Superior temporal gyrus (tissue), 1 donor: ENCODE results near the gene RFTN1.
A peak's percentile ranks its signal among the peaks of the same experiment; 100 is the strongest.

Source experiments
- DNase-seq: peaks from one replicate; pipeline ENCODE4 v3.0.0-alpha.2; 2016; ENCODE audit errors: extremely low spot score

RFTN1 gene

GRCh38 chr3:16304061-16305010, 209.2 kb downstream of the RFTN1 start:
- DNase-seq, result peak; percentile 12

- peak; percentile 15 for DNase-seq
Observed at GRCh38 chr3:16303037-16303575, 210.4 kb downstream of the RFTN1 start.

GRCh38 chr3:16302082-16302631, 211.3 kb downstream of the RFTN1 start:
- peak; percentile 41 for DNase-seq

- DNase-seq, result peak; percentile 9
Observed at GRCh38 chr3:16301507-16301906, 212.0 kb downstream of the RFTN1 start.

- DNase-seq, result peak; percentile 24
Observed at GRCh38 chr3:16300881-16301359, 212.6 kb downstream of the RFTN1 start.

GRCh38 chr3:16300307-16300706, 213.2 kb downstream of the RFTN1 start:
- peak; percentile 47 for DNase-seq

GRCh38 chr3:16299746-16300145, 213.8 kb downstream of the RFTN1 start:
- DNase-seq, result peak; percentile 38

- DNase-seq, result peak; percentile 33
Observed at GRCh38 chr3:16298891-16299290, 214.6 kb downstream of the RFTN1 start.

- peak; percentile 15 for DNase-seq
Observed at GRCh38 chr3:16297997-16298885, 215.3 kb downstream of the RFTN1 start.

- no peak for DNase-seq
Observed at GRCh38 chr3:16295298-16295890, 218.1 kb downstream of the RFTN1 start.

GRCh38 chr3:16294844-16295243, 218.7 kb downstream of the RFTN1 start:
- no peak for DNase-seq

- no peak for DNase-seq
Observed at GRCh38 chr3:16290827-16291196, 222.7 kb downstream of the RFTN1 start.

GRCh38 chr3:16290007-16290826, 223.3 kb downstream of the RFTN1 start:
- DNase-seq, result peak; percentile 82

- peak; percentile 39 for DNase-seq
Observed at GRCh38 chr3:16289144-16289889, 224.2 kb downstream of the RFTN1 start.

- DNase-seq, result no peak
Observed at GRCh38 chr3:16288664-16289063, 224.8 kb downstream of the RFTN1 start.

GRCh38 chr3:16286751-16287543, 226.6 kb downstream of the RFTN1 start:
- peak; percentile 35 for DNase-seq

- no peak for DNase-seq
Observed at GRCh38 chr3:16286161-16286560, 227.3 kb downstream of the RFTN1 start.

GRCh38 chr3:16284633-16285032, 228.9 kb downstream of the RFTN1 start:
- DNase-seq, result no peak

- no peak for DNase-seq
Observed at GRCh38 chr3:16280671-16281070, 232.8 kb downstream of the RFTN1 start.
